Upper lobe of right lung (tissue), 1 donor: Measurements from ENCODE around the gene CLCN1. TPM values are rescaled to one million over a fixed set of nuclear protein-coding genes. Genes with fewer than 3 reads are reported as not detected.
A peak's percentile ranks its signal among the peaks of the same experiment; 100 is the strongest.

ENCODE experiments used
- ATAC-seq: fragments of 200-7000 bp; cut with Tn5 transposase; one replicate; pipeline ENCODE4 v1.9.1; 2020; ENCODE audit warnings: mild to moderate bottlenecking, moderate library complexity
- DNase-seq: peaks from one replicate; pipeline ENCODE4 v3.0.0-alpha.2; 2020
- H3K27ac ChIP-seq: fragments of 200-600 bp; one replicate; pipeline ENCODE4 v1.8.0; 2022
- H3K27me3 ChIP-seq: fragments of 200-600 bp; one replicate; pipeline ENCODE4 v1.8.0; 2022; ENCODE audit warnings: mild to moderate bottlenecking
- H3K36me3 ChIP-seq: fragments of 200-600 bp; one replicate; pipeline ENCODE4 v1.8.0; 2022
- H3K4me1 ChIP-seq: fragments of 200-600 bp; one replicate; pipeline ENCODE4 v1.8.0; 2022
- H3K4me3 ChIP-seq: fragments of 200-600 bp; one replicate; pipeline ENCODE4 v1.8.0; 2022; ENCODE audit warnings: mild to moderate bottlenecking
- H3K9me3 ChIP-seq: fragments of 200-600 bp; one replicate; pipeline ENCODE4 v1.8.0; 2022
- intact Hi-C: fragments of 100-400 bp; cut with DNase I; formaldehyde crosslinking; loops from one replicate; pipeline ENCODE4 v1.11.0; 2022
- total RNA-seq: library from RNA; stranded (reverse); fragmentation: NEBNext Ultra II Directional; extraction: Animal tissue kit (Norgen Biotek cat#: 25700); gene quantifications from one replicate; pipeline ENCODE4 v1.2.1, GENCODE V29; 2021
- TF ChIP-seq, protein P1 (sequence below): fragments of 200-600 bp; IDR thresholded peaks from one replicate; pipeline ENCODE4 v1.8.0; 2022; ENCODE audit warnings: antibody characterized with exemption
- donor health status: DM: no; HTN: yes; CAD: no; lungs with severe emphysema.

The CLCN1 gene
- total RNA-seq, 1 donor from 2014 or later: not detected

DNA sequence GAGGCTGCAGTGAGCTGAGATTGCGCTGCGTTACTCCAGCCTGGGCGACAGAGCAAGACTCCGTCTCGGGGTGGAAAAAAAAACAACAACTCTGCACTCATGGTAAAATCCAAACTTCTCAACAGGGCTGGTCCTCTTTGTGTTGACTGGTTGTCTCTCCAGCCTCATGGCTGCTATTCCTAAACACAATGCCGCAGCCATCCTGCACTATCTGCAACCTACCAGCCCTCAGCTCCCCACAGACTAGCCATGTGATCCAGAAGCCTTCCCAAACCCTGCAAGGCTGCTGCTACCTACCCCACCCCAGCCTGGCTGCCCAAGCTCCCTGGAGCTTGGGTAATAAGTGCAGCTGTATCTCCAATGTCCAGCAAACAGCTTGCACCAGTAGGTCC is 77.0 kb downstream of the CLCN1 start:
- Histone ChIP-seq H3K4me3 (no peak overlapping the region), H3K27me3 (no peaks in the 10 kb centered on the region), H3K4me1 (peaks cover 59% of the 10 kb centered on the region), H3K36me3 (peaks cover 41% of the 10 kb centered on the region), H3K27ac (peak overlapping the region; percentile 90), H3K9me3 (no peaks in the 10 kb centered on the region)
- no peak for ATAC-seq
- no peak for DNase-seq
- intact Hi-C loops: no loop called here
- TF ChIP-seq, protein P1, sequence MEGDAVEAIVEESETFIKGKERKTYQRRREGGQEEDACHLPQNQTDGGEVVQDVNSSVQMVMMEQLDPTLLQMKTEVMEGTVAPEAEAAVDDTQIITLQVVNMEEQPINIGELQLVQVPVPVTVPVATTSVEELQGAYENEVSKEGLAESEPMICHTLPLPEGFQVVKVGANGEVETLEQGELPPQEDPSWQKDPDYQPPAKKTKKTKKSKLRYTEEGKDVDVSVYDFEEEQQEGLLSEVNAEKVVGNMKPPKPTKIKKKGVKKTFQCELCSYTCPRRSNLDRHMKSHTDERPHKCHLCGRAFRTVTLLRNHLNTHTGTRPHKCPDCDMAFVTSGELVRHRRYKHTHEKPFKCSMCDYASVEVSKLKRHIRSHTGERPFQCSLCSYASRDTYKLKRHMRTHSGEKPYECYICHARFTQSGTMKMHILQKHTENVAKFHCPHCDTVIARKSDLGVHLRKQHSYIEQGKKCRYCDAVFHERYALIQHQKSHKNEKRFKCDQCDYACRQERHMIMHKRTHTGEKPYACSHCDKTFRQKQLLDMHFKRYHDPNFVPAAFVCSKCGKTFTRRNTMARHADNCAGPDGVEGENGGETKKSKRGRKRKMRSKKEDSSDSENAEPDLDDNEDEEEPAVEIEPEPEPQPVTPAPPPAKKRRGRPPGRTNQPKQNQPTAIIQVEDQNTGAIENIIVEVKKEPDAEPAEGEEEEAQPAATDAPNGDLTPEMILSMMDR: no peak

DNA sequence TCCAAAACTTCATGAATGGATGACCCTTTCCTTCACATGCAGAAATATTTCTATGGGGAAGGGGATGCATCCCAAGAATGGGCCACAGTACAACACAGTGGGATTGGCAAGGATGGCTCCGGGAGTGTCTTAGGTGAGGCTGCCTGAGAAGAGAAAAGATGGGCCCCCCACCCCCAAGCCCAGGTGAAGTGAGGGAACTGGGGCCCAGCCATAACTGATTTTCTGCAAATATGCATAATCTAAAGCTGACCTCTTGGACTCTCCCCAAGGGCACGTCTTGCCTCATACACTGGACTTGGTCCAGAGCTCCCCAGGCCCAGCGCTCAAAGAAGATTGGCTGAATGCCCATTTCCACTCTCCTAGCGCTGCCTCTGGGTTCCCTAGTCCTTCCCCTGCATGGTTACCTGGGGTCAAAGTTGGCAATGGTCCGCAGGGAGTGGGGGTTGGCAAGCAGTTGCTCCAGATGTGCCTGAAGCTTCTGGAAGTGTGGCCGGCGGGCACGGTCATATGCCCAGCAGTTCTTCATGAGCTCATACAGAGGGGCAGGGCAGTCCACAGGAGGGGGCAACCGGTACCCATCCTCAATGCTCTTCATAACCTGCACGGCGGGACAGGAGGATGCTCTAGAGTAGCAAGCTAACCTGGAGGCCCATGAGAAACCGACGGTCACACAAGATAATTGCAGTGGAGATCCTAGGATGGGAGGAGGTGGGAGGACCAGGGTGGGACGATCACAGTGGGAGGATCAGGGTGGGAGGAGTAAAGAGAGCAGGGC is 77.5 kb downstream of the CLCN1 start:
- Histone ChIP-seq H3K27me3 (no peaks in the 10 kb centered on the region), H3K9me3 (no peaks in the 10 kb centered on the region), H3K27ac (peak overlapping the region; percentile 90), H3K4me1 (peaks cover 59% of the 10 kb centered on the region), H3K4me3 (no peak overlapping the region), H3K36me3 (peaks cover 35% of the 10 kb centered on the region)
- no peak for DNase-seq
- ATAC-seq: no peak
- TF ChIP-seq, protein P1: no peak
- intact Hi-C loops: no loop called here

DNA sequence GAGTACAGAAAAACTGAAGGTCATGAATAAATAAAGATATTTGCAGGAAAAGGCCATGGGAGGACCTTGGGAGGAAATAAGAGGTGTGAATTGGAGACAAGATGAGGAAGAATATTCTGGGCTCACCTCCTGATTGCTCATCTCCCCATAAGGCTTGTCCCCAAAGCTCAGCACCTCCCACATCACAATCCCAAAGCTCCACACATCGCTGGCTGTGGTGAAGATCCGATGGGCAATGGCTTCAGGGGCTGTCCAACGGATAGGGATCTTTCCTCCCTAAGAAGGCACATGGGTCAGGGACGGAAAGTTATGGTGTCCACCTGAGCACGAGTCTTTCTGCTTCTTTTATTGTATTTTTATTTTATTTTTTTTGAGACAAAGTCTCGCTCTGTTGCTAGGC is 78.2 kb downstream of the CLCN1 start:
- Histone ChIP-seq H3K4me3 (no peak overlapping the region), H3K27me3 (no peaks in the 10 kb centered on the region), H3K36me3 (peaks cover 29% of the 10 kb centered on the region), H3K9me3 (no peaks in the 10 kb centered on the region), H3K4me1 (peaks cover 55% of the 10 kb centered on the region), H3K27ac (peak overlapping the region; percentile 8)
- TF ChIP-seq, protein P1: no peak
- DNase-seq (no peak), ATAC-seq (no peak)
- intact Hi-C loops: no loop called here

DNA sequence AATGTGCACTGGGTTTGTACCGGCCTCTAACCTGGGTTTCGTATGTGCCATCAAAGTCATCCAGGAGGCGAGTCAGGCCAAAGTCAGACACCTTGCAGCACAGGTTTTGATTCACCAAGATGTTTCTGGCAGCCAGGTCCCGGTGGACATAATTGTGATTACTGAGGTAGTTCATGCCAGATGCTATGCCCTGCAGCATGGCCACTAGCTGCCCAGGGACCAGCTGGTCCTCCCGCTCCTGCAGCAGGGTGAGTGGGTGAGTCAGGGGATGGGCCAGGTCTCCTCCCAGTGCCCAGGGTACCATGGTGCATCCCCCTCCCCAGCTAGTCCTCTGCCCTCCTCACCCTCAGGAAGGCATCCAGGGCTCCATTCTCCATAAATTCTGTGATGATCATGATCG is 78.9 kb downstream of the CLCN1 start:
- TF ChIP-seq, protein P1: no peak
- ATAC-seq (no peak), DNase-seq (no peak)
- intact Hi-C loops: no loop called here
- peak overlapping the region; percentile 65 for H3K27ac ChIP-seq
- no peaks in the 10 kb centered on the region for H3K27me3 ChIP-seq
- H3K4me1 ChIP-seq: peaks cover 49% of the 10 kb centered on the region
- no peaks in the 10 kb centered on the region for H3K9me3 ChIP-seq
- peaks cover 23% of the 10 kb centered on the region for H3K36me3 ChIP-seq
- peak overlapping the region; percentile 3 for H3K4me3 ChIP-seq

DNA sequence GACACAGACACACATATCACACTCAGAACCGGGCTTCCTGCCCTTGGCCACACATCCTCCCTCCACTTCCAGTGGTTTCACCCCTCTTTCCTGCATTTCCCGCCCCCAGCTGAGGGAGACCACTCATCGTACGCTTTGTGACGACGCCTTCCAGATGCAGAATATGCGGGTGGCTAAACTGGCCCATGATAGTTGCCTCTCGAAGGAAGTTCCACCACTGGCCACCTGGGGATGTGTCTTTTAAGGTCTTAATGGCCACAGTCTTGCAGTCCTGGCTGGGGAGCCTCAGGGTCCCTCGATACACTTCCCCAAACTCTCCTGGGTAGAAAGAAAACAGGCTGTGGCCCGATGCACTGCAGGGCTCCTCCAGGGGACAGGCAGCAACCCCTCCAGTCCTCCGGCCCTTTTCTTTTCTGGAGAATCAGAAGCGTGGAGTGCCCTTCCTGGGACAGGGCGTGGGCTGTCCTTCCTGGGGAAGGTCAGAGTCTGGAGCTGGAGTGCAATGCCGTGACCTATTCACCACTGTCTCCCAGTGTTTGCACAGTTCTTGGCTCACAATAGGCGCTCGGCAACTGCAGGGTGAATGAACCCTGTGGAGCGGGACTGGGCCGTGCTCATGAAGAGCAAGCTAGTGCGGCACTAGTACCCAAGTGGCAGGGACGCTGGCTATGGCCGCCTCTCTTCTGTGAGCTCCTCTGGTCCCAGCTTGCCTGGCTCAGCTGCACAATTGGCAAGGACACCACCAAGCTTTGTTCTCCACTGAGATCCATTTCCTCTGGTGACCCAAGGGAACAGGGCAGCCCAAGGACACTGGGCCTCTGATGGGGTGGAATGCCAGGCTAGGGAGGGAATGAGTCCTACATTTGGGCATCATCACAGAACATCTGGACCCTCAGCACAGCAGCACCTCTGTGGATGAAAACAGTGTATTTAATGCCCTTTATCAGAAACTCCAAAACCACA is 79.6 kb downstream of the CLCN1 start:
- H3K27me3 ChIP-seq: no peaks in the 10 kb centered on the region
- H3K27ac ChIP-seq: peak overlapping the region; percentile 65
- ATAC-seq (peak; percentile 37), DNase-seq (peak; percentile 59)
- TF ChIP-seq, protein P1: peak; percentile 21
- peaks cover 45% of the 10 kb centered on the region for H3K4me1 ChIP-seq
- intact Hi-C loops: no loop called here
- peak overlapping the region; percentile 3 for H3K4me3 ChIP-seq
- peaks cover 16% of the 10 kb centered on the region for H3K36me3 ChIP-seq
- no peaks in the 10 kb centered on the region for H3K9me3 ChIP-seq
